ENCODE results near the gene MSGN1. TPM values are rescaled to one million over a fixed set of nuclear protein-coding genes. Genes with fewer than 3 reads are reported as not detected.
A peak's percentile ranks its signal among the peaks of the same experiment; 100 is the strongest.

MSGN1 gene
- total and polyA plus RNA-seq, 2 experiments from 2014 or later, result not detected

- no peaks in the 10 kb centered on the region for H3K36me3 ChIP-seq
- peak; percentile 76 to 77 for DNase-seq (ENCODE audit: low read depth in 1 of 2, low spot score in 1 of 2)
- no peak overlapping the region for H3K27ac ChIP-seq
- H3K9me3 ChIP-seq (ENCODE audit: low read depth), result no peaks in the 10 kb centered on the region
- no peaks in the 10 kb centered on the region for H3K27me3 ChIP-seq
- H3K4me3 ChIP-seq, result no peak overlapping the region
- TF ChIP-seq, protein P1, sequence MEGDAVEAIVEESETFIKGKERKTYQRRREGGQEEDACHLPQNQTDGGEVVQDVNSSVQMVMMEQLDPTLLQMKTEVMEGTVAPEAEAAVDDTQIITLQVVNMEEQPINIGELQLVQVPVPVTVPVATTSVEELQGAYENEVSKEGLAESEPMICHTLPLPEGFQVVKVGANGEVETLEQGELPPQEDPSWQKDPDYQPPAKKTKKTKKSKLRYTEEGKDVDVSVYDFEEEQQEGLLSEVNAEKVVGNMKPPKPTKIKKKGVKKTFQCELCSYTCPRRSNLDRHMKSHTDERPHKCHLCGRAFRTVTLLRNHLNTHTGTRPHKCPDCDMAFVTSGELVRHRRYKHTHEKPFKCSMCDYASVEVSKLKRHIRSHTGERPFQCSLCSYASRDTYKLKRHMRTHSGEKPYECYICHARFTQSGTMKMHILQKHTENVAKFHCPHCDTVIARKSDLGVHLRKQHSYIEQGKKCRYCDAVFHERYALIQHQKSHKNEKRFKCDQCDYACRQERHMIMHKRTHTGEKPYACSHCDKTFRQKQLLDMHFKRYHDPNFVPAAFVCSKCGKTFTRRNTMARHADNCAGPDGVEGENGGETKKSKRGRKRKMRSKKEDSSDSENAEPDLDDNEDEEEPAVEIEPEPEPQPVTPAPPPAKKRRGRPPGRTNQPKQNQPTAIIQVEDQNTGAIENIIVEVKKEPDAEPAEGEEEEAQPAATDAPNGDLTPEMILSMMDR (IDR thresholded peaks at IDR 0.05; ENCODE audit: low read depth, low read length), result peak; percentile 88
- H3K4me1 ChIP-seq (ENCODE audit: low read depth), result no peaks in the 10 kb centered on the region
Measured at GRCh38 chr2:17851731-17852585, 35.7 kb downstream of the MSGN1 start.

- Histone ChIP-seq H3K4me1 (ENCODE audit: low read depth) (no peaks in the 10 kb centered on the region), H3K9me3 (ENCODE audit: low read depth) (no peaks in the 10 kb centered on the region), H3K4me3 (no peak overlapping the region), H3K36me3 (no peaks in the 10 kb centered on the region), H3K27ac (no peak overlapping the region), H3K27me3 (no peaks in the 10 kb centered on the region)
- TF ChIP-seq, protein P1 (IDR thresholded peaks at IDR 0.05; ENCODE audit: low read depth, low read length), result no peak
- peak in 1 of 2 donors; percentile 37 for DNase-seq (ENCODE audit: low read depth in 1 of 2, low spot score in 1 of 2)
Measured at GRCh38 chr2:17853799-17854198, 37.5 kb downstream of the MSGN1 start.

GRCh38 chr2:17857021-17857420, 40.8 kb downstream of the MSGN1 start:
- Histone ChIP-seq H3K9me3 (ENCODE audit: low read depth) (no peaks in the 10 kb centered on the region), H3K27ac (no peak overlapping the region)

GRCh38 chr2:17858064-17858463, 41.8 kb downstream of the MSGN1 start:
- Histone ChIP-seq H3K4me1 (ENCODE audit: low read depth) (no peaks in the 10 kb centered on the region), H3K9me3 (ENCODE audit: low read depth) (no peaks in the 10 kb centered on the region), H3K27ac (no peak overlapping the region), H3K36me3 (no peaks in the 10 kb centered on the region), H3K27me3 (no peaks in the 10 kb centered on the region), H3K4me3 (no peak overlapping the region)
- TF ChIP-seq, protein P1 (IDR thresholded peaks at IDR 0.05; ENCODE audit: low read depth, low read length), result no peak
- DNase-seq (ENCODE audit: low read depth in 1 of 2, low spot score in 1 of 2), result no peak

More at GRCh38 chr2:17857021-17857420, 40.8 kb downstream of the MSGN1 start:
- Histone ChIP-seq H3K4me3 (no peak overlapping the region), H3K27me3 (no peaks in the 10 kb centered on the region), H3K4me1 (ENCODE audit: low read depth) (no peaks in the 10 kb centered on the region), H3K36me3 (no peaks in the 10 kb centered on the region)
- TF ChIP-seq, protein P1 (IDR thresholded peaks at IDR 0.05; ENCODE audit: low read depth, low read length), result no peak
- peak in 1 of 2 donors; percentile 28 for DNase-seq (ENCODE audit: low read depth in 1 of 2, low spot score in 1 of 2)

- H3K9me3 ChIP-seq (ENCODE audit: low read depth), result no peaks in the 10 kb centered on the region
- TF ChIP-seq, protein P1 (IDR thresholded peaks at IDR 0.05; ENCODE audit: low read depth, low read length), result no peak
- DNase-seq (ENCODE audit: low read depth in 1 of 2, low spot score in 1 of 2), result no peak
- H3K27me3 ChIP-seq, result no peaks in the 10 kb centered on the region
- no peaks in the 10 kb centered on the region for H3K4me1 ChIP-seq (ENCODE audit: low read depth)
- no peak overlapping the region for H3K27ac ChIP-seq
- no peaks in the 10 kb centered on the region for H3K36me3 ChIP-seq
- no peak overlapping the region for H3K4me3 ChIP-seq
Measured at GRCh38 chr2:17863539-17863938, 47.3 kb downstream of the MSGN1 start.
